Natural killer cell (primary cell): ENCODE data around the gene EHF. TPM values are rescaled to one million over a fixed set of nuclear protein-coding genes. Genes with fewer than 3 reads are reported as not detected.

Source experiments
- ATAC-seq, 3 donors: fragments of 150-1000 bp in 2 of 3; fragments of 200-7000 bp in 1 of 3; cut with Tn5 transposase; 1 replicate in 1 of 3; 2 replicates in 2 of 3; pipeline ENCODE4 v1.10.0; 2021; ENCODE audit warnings: mild to moderate bottlenecking in 2 of 3, moderate library complexity in 2 of 3
- DNase-seq, 2 donors: peaks; one replicate each; pipeline versions ENCODE4 v3.0.0 to v3.0.0-alpha.2; 2013 to 2021; ENCODE audit warnings: mixed read lengths in 1 of 2
- H3K27ac ChIP-seq: one replicate; pipeline ENCODE4 v1.5.1; 2013; ENCODE audit warnings: mild to moderate bottlenecking, low read length
- H3K27me3 ChIP-seq: one replicate; pipeline ENCODE4 v1.6.1; 2013; ENCODE audit warnings: low read length; ENCODE audit not compliant: control insufficient read depth, insufficient read depth
- H3K36me3 ChIP-seq: one replicate; pipeline ENCODE4 v1.6.1; 2013; ENCODE audit warnings: low read length; ENCODE audit not compliant: control insufficient read depth, insufficient read depth
- H3K4me1 ChIP-seq: one replicate; pipeline ENCODE4 v1.6.1; 2013; ENCODE audit warnings: low read length; ENCODE audit not compliant: control insufficient read depth, insufficient read depth
- H3K4me3 ChIP-seq: one replicate; pipeline ENCODE4 v1.5.1; 2013; ENCODE audit warnings: low read length
- H3K9me3 ChIP-seq: one replicate; pipeline ENCODE4 v1.6.1; 2013; ENCODE audit warnings: low read length; ENCODE audit not compliant: control insufficient read depth, insufficient read depth
- H3K27ac Mint-ChIP-seq, 2 donors: one replicate each; pipeline ENCODE4 v1.8.0; 2022; ENCODE audit warnings: mild to moderate bottlenecking in 2 of 2, mixed read lengths in 2 of 2, moderate library complexity in 1 of 2
- H3K27me3 Mint-ChIP-seq, 2 donors: one replicate each; pipeline ENCODE4 v1.8.0; 2022; ENCODE audit warnings: low read depth in 2 of 2, mixed read lengths in 2 of 2
- H3K36me3 Mint-ChIP-seq: one replicate; pipeline ENCODE4 v1.8.0; 2022; ENCODE audit warnings: mixed read lengths
- H3K4me1 Mint-ChIP-seq, 2 donors: one replicate each; pipeline ENCODE4 v1.8.0; 2022; ENCODE audit warnings: mixed read lengths in 2 of 2
- H3K4me3 Mint-ChIP-seq: one replicate; pipeline ENCODE4 v1.8.0; 2022; ENCODE audit warnings: mild to moderate bottlenecking, moderate library complexity, mixed read lengths
- H3K9me3 Mint-ChIP-seq, 2 donors: one replicate each; pipeline ENCODE4 v1.8.0; 2022; ENCODE audit warnings: mixed read lengths in 2 of 2
- WGBS: methylation state at CpG from one replicate; pipeline ENCODE4 v1.1.7; 2013; ENCODE audit warnings: missing lambda C conversion rate; ENCODE audit not compliant: insufficient coverage; 5-methylcytosine and 5-hydroxymethylcytosine counted together
- intact Hi-C: fragments of 100-400 bp; cut with micrococcal nuclease; formaldehyde crosslinking; loops from one replicate; pipeline ENCODE4 v1.14.2; 2022
- total RNA-seq, 4 donors: library from RNA; stranded (reverse); fragments of 120-200 nt in 1 of 4; gene quantifications; one replicate each; pipeline versions ENCODE4 v1.2.3 to v1.2.4, GENCODE V29; 2013 to 2022
- TF ChIP-seq, protein P1 (sequence below): fragments of 200-600 bp; IDR thresholded peaks from one replicate; pipeline ENCODE4 v1.8.0; 2022; ENCODE audit warnings: antibody characterized with exemption

The EHF gene
- total RNA-seq, 3 donors from 2014 or later (not counting 1 experiment from before 2014, with no cell fraction given), result not detected

DNA sequence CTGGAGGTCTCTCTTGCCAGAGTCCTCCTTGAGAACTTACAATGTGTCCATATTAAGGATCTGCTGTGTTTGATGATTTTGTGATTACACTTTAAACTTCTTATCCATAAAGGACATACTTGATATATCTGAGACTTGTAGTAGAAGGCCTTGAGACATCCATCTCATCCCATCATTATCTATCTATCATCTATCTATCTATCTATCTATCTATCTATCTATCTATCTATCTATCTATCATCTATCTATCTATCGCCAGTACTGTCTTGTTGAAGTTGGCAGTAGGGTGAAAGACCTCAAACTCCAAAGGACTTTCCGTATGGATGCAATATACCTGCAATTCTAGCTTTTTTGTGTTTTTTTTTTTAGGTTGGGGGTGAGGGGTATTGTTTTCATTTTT lies 2.5 kb upstream of the EHF start:
- no peak overlapping the region for H3K27ac Mint-ChIP-seq
- peaks cover 7% of the 10 kb centered on the region for H3K27me3 ChIP-seq
- no peak overlapping the region for H3K4me3 ChIP-seq
- H3K27me3 Mint-ChIP-seq, result peaks cover 35 to 48% of the 10 kb centered on the region in 2 donors
- no peaks in the 10 kb centered on the region for H3K4me1 ChIP-seq
- intact Hi-C loops, result no loop called here
- no peaks in the 10 kb centered on the region for H3K9me3 Mint-ChIP-seq
- H3K36me3 Mint-ChIP-seq, result no peaks in the 10 kb centered on the region
- no peak overlapping the region for H3K4me3 Mint-ChIP-seq
- TF ChIP-seq, protein P1, sequence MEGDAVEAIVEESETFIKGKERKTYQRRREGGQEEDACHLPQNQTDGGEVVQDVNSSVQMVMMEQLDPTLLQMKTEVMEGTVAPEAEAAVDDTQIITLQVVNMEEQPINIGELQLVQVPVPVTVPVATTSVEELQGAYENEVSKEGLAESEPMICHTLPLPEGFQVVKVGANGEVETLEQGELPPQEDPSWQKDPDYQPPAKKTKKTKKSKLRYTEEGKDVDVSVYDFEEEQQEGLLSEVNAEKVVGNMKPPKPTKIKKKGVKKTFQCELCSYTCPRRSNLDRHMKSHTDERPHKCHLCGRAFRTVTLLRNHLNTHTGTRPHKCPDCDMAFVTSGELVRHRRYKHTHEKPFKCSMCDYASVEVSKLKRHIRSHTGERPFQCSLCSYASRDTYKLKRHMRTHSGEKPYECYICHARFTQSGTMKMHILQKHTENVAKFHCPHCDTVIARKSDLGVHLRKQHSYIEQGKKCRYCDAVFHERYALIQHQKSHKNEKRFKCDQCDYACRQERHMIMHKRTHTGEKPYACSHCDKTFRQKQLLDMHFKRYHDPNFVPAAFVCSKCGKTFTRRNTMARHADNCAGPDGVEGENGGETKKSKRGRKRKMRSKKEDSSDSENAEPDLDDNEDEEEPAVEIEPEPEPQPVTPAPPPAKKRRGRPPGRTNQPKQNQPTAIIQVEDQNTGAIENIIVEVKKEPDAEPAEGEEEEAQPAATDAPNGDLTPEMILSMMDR, result no peak
- WGBS, result 88% methylated on average over 1 of the region's 2 CpGs
- ATAC-seq (no peak), DNase-seq (no peak)
- peaks cover 0 to 5% of the 10 kb centered on the region in 2 donors for H3K4me1 Mint-ChIP-seq
- no peaks in the 10 kb centered on the region for H3K9me3 ChIP-seq
- no peaks in the 10 kb centered on the region for H3K36me3 ChIP-seq
- H3K27ac ChIP-seq, result no peak overlapping the region

DNA sequence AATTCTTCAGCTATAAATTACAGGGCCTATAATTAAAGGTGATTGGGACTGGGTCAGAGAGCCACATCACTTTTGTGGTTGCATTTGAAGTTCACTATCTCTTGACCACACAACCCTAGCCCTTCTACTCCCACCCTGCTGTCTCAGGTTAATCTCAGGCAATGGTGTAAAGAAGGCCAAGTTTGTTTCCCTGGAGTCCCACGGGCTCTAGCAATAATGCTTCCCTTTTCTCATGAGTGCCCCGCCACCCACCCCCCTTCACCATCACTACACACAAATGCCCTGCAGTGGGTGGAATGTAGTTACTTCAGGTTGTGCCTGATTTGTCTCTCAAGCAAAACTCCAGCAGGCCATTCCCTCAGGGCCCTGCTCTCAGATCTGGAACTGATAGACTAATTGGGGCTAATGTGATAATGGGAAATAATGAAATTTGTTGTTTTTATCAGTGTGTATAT lies 1.8 kb upstream of the EHF start:
- no peaks in the 10 kb centered on the region for H3K36me3 ChIP-seq
- Mint-ChIP-seq H3K9me3 (no peaks in the 10 kb centered on the region), H3K27me3 (peaks cover 39 to 50% of the 10 kb centered on the region in 2 donors), H3K4me1 (peaks cover 5 to 9% of the 10 kb centered on the region in 2 donors), H3K27ac (no peak overlapping the region), H3K36me3 (no peaks in the 10 kb centered on the region), H3K4me3 (no peak overlapping the region)
- DNase-seq, result no peak
- intact Hi-C loops, result no loop called here
- no peaks in the 10 kb centered on the region for H3K9me3 ChIP-seq
- no peak overlapping the region for H3K27ac ChIP-seq
- TF ChIP-seq, protein P1, result no peak
- peaks cover 7% of the 10 kb centered on the region for H3K27me3 ChIP-seq
- H3K4me1 ChIP-seq, result peaks cover 7% of the 10 kb centered on the region
- no peak for ATAC-seq
- 0% methylated on average over 1 of the region's 2 CpGs for WGBS
- no peak overlapping the region for H3K4me3 ChIP-seq

DNA sequence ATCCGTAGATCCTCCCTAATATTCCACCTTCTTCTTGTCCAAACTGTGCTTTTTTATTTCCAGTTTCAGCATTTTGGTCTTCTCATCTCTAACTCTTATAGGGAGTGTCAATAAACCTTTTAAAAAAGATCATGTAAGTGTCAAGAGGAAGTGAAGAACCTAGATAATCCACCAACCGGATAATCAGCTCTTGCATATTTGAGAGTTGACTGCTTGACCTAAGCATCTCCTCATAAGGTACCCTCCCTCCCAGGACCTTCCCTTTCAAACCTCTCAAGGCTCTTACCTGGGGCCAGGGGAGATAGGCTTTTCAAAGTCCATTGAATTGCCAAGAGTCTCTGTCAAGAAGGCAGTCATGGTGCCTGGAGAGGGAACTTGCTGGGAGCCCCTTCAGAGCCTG lies 691 bp upstream of the EHF start:
- H3K4me1 Mint-ChIP-seq, result peaks cover 6 to 11% of the 10 kb centered on the region in 2 donors
- ATAC-seq (no peak), DNase-seq (no peak)
- H3K36me3 Mint-ChIP-seq, result no peaks in the 10 kb centered on the region
- Histone ChIP-seq H3K4me1 (peaks cover 12% of the 10 kb centered on the region), H3K27me3 (peaks cover 7% of the 10 kb centered on the region), H3K9me3 (no peaks in the 10 kb centered on the region), H3K27ac (no peak overlapping the region), H3K36me3 (no peaks in the 10 kb centered on the region), H3K4me3 (no peak overlapping the region)
- H3K9me3 Mint-ChIP-seq, result no peaks in the 10 kb centered on the region
- H3K4me3 Mint-ChIP-seq, result no peak overlapping the region
- TF ChIP-seq, protein P1, result no peak
- 89% methylated on average over 2 of the region's 2 CpGs for WGBS
- H3K27ac Mint-ChIP-seq, result no peak overlapping the region
- intact Hi-C loops, result no loop called here
- peaks cover 47 to 50% of the 10 kb centered on the region in 2 donors for H3K27me3 Mint-ChIP-seq

DNA sequence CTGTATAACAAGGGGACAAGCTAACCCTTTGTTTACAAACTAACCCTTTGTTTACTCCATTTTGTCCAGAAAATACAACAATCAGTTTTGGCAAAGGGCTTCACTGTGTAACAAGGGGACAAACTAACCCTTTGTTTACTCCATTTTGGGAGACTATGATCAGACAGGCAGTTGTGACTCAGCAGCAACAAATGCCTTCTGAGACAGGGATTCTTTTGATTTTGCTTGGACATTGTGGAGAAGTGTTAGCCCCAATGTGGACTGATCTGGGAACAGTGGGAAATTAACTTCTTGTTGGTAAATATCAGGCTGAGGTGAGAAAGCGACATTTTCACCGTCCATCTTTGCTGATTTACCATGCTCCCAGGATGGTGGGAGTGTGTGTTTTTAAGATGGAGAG lies 983 bp downstream of the EHF start:
- no peak overlapping the region for H3K27ac Mint-ChIP-seq
- Histone ChIP-seq H3K4me3 (no peak overlapping the region), H3K27me3 (peaks cover 12% of the 10 kb centered on the region), H3K27ac (no peak overlapping the region), H3K9me3 (no peaks in the 10 kb centered on the region), H3K36me3 (no peaks in the 10 kb centered on the region), H3K4me1 (peaks cover 12% of the 10 kb centered on the region)
- no peak for ATAC-seq
- TF ChIP-seq, protein P1, result no peak
- intact Hi-C loops, result no loop called here
- no peaks in the 10 kb centered on the region for H3K9me3 Mint-ChIP-seq
- 97% methylated on average over 2 of the region's 2 CpGs for WGBS
- peaks cover 54 to 67% of the 10 kb centered on the region in 2 donors for H3K27me3 Mint-ChIP-seq
- no peak for DNase-seq
- H3K4me1 Mint-ChIP-seq, result peaks cover 6 to 11% of the 10 kb centered on the region in 2 donors
- no peak overlapping the region for H3K4me3 Mint-ChIP-seq
- no peaks in the 10 kb centered on the region for H3K36me3 Mint-ChIP-seq
